Sigmoid colon (tissue), 4 donors: ENCODE measurements around the gene CABP5.

Experiments used
- EP300 ChIP-seq, 4 donors: sonication (generic); formaldehyde crosslinking; IDR thresholded peaks; one replicate each; pipeline ENCODE4 v1.6.1; 2017; ENCODE audit warnings: antibody characterized with exemption in 4 of 4
- POLR2A ChIP-seq, 2 donors: fragments of 450-650 bp; IDR thresholded peaks; one replicate each; pipeline ENCODE4 v1.6.1; 2016; ENCODE audit warnings: antibody characterized with exemption in 2 of 2, mild to moderate bottlenecking in 2 of 2, moderate library complexity in 2 of 2
- POLR2AphosphoS5 ChIP-seq, 4 donors: sonication (generic); formaldehyde crosslinking; IDR thresholded peaks; one replicate each; pipeline ENCODE4 v1.6.1; 2017; ENCODE audit warnings: antibody characterized with exemption in 4 of 4
- TF ChIP-seq, protein P1 (sequence below), 4 experiments: fragments of 450-650 bp in 3 of 4; fragments of 200-600 bp in 1 of 4; IDR thresholded peaks; one replicate each; pipeline ENCODE4 v1.5.1; 2016 to 2019; ENCODE audit warnings: antibody characterized with exemption in 4 of 4, mild to moderate bottlenecking in 3 of 4, moderate library complexity in 2 of 4

DNA sequence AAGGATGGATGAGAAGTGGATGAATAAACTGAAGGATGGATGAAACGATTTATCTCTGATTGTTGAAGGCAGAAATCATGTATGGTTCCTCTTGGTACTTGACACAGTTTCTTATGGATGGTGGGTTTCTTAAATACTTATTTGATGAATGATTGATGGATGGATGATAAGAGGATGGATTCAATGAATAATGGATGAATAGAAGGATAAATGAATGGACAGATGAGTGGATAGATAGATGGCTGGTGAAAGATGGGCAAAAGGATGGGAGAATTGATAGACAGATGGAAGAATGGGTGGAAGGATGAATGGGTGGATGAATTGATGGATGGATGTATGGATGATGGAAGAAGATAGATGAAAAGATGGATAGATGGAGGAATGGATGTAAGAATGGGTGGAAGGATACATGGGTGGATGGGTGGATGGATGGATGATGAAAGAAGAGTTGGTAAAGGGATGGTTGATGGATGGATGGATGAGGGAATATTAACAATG, 47.6 kb downstream of the CABP5 start:
- TF ChIP-seq, protein P1, sequence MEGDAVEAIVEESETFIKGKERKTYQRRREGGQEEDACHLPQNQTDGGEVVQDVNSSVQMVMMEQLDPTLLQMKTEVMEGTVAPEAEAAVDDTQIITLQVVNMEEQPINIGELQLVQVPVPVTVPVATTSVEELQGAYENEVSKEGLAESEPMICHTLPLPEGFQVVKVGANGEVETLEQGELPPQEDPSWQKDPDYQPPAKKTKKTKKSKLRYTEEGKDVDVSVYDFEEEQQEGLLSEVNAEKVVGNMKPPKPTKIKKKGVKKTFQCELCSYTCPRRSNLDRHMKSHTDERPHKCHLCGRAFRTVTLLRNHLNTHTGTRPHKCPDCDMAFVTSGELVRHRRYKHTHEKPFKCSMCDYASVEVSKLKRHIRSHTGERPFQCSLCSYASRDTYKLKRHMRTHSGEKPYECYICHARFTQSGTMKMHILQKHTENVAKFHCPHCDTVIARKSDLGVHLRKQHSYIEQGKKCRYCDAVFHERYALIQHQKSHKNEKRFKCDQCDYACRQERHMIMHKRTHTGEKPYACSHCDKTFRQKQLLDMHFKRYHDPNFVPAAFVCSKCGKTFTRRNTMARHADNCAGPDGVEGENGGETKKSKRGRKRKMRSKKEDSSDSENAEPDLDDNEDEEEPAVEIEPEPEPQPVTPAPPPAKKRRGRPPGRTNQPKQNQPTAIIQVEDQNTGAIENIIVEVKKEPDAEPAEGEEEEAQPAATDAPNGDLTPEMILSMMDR (IDR thresholded peaks at IDR 0.05) = no peak
- no peak for TF ChIP-seq EP300 (IDR thresholded peaks at IDR 0.05)
- no peak for TF ChIP-seq POLR2A (IDR thresholded peaks at IDR 0.05)
- no peak for TF ChIP-seq POLR2AphosphoS5 (IDR thresholded peaks at IDR 0.05)
